Urinary bladder (tissue), 4 donors: ENCODE measurements around the gene KCNA2. TPM values are rescaled to one million over a fixed set of nuclear protein-coding genes. Genes with fewer than 3 reads are reported as not detected.

ENCODE experiments used
- DNase-seq: peaks from one replicate; pipeline ENCODE4 v3.0.0-alpha.2; 2015; ENCODE audit errors: extremely low spot score
- H3K27ac ChIP-seq: one replicate; pipeline ENCODE4 v1.5.1; 2013; ENCODE audit warnings: low read depth, mild to moderate bottlenecking, moderate library complexity
- H3K36me3 ChIP-seq: one replicate; pipeline ENCODE4 v1.6.1; 2013; ENCODE audit warnings: mild to moderate bottlenecking, moderate library complexity; ENCODE audit not compliant: insufficient read depth
- H3K4me1 ChIP-seq: one replicate; pipeline ENCODE4 v1.6.1; 2013; ENCODE audit warnings: mild to moderate bottlenecking, moderate library complexity; ENCODE audit not compliant: insufficient read depth
- H3K4me3 ChIP-seq: one replicate; pipeline ENCODE4 v1.5.1; 2013; ENCODE audit warnings: low read depth, low read length
- WGBS: extraction: QIAGEN DNeasy Blood & Tissue Kit; methylation state at CpG from one replicate; pipeline ENCODE4 v1.1.7; 2013; 5-methylcytosine and 5-hydroxymethylcytosine counted together
- polyA plus RNA-seq: library from polyadenylated mRNA; stranded (reverse); fragments of 200-250 nt; gene quantifications from one replicate; pipeline ENCODE4 v1.2.3, GENCODE V29; 2013
- total RNA-seq: library from RNA; depleted of rRNA; stranded (reverse); fragments of >200 nt; gene quantifications from one replicate; pipeline ENCODE4 v1.2.3, GENCODE V29; 2014
- donor health status: healthy with polysubstance abuse.
- donor health status: healthy.

KCNA2 gene
- total and polyA plus RNA-seq, 2 donors = 0.32 to 1.7 TPM

GRCh38 chr1:110635434-110635833 lies 29.3 kb upstream of the KCNA2 start:
- 90% methylated on average over 2 of the region's 2 CpGs for WGBS
- no peak overlapping the region for H3K27ac ChIP-seq
- no peaks in the 10 kb centered on the region for H3K36me3 ChIP-seq
- DNase-seq = no peak
- no peak overlapping the region for H3K4me3 ChIP-seq
- no peaks in the 10 kb centered on the region for H3K4me1 ChIP-seq

- Histone ChIP-seq H3K4me1 (no peaks in the 10 kb centered on the region), H3K36me3 (no peaks in the 10 kb centered on the region), H3K27ac (no peak overlapping the region), H3K4me3 (no peak overlapping the region)
- WGBS = 31% methylated on average over 7 of the region's 7 CpGs
- DNase-seq = no peak
Measured at GRCh38 chr1:110634455-110635311, 28.5 kb upstream of the KCNA2 start.

GRCh38 chr1:110634086-110634454 lies 27.9 kb upstream of the KCNA2 start:
- DNase-seq = no peak
- Histone ChIP-seq H3K4me3 (no peak overlapping the region), H3K36me3 (no peaks in the 10 kb centered on the region), H3K27ac (no peak overlapping the region), H3K4me1 (no peaks in the 10 kb centered on the region)
- WGBS = 83% methylated on average over 1 of the region's 1 CpG

- Histone ChIP-seq H3K4me1 (no peaks in the 10 kb centered on the region), H3K4me3 (no peak overlapping the region), H3K36me3 (no peaks in the 10 kb centered on the region), H3K27ac (no peak overlapping the region)
- 78% methylated on average over 2 of the region's 2 CpGs for WGBS
- no peak for DNase-seq
Measured at GRCh38 chr1:110633646-110634030, 27.5 kb upstream of the KCNA2 start.

GRCh38 chr1:110631836-110632620 lies 25.9 kb upstream of the KCNA2 start:
- Histone ChIP-seq H3K36me3 (no peaks in the 10 kb centered on the region), H3K4me3 (no peak overlapping the region), H3K27ac (no peak overlapping the region), H3K4me1 (no peaks in the 10 kb centered on the region)
- no peak for DNase-seq
- WGBS = 75% methylated on average over 6 of the region's 6 CpGs

GRCh38 chr1:110630839-110631663 lies 24.9 kb upstream of the KCNA2 start:
- DNase-seq = no peak
- Histone ChIP-seq H3K27ac (no peak overlapping the region), H3K4me1 (no peaks in the 10 kb centered on the region), H3K36me3 (no peaks in the 10 kb centered on the region), H3K4me3 (no peak overlapping the region)
- WGBS = 38% methylated on average over 13 of the region's 13 CpGs

GRCh38 chr1:110628323-110629105 lies 22.4 kb upstream of the KCNA2 start:
- Histone ChIP-seq H3K4me1 (no peaks in the 10 kb centered on the region), H3K27ac (no peak overlapping the region), H3K36me3 (no peaks in the 10 kb centered on the region), H3K4me3 (no peak overlapping the region)
- DNase-seq = no peak
- 72% methylated on average over 6 of the region's 6 CpGs for WGBS

GRCh38 chr1:110627764-110628163 lies 21.6 kb upstream of the KCNA2 start:
- no peak for DNase-seq
- Histone ChIP-seq H3K36me3 (no peaks in the 10 kb centered on the region), H3K4me3 (no peak overlapping the region), H3K27ac (no peak overlapping the region), H3K4me1 (no peaks in the 10 kb centered on the region)
- WGBS = 82% methylated on average over 2 of the region's 2 CpGs

GRCh38 chr1:110626889-110627288 lies 20.7 kb upstream of the KCNA2 start:
- Histone ChIP-seq H3K4me1 (no peaks in the 10 kb centered on the region), H3K4me3 (no peak overlapping the region), H3K36me3 (no peaks in the 10 kb centered on the region), H3K27ac (no peak overlapping the region)
- 61% methylated on average over 7 of the region's 7 CpGs for WGBS
- DNase-seq = no peak

- Histone ChIP-seq H3K27ac (no peak overlapping the region), H3K4me1 (no peaks in the 10 kb centered on the region), H3K36me3 (no peaks in the 10 kb centered on the region), H3K4me3 (no peak overlapping the region)
- 68% methylated on average over 7 of the region's 7 CpGs for WGBS
- DNase-seq = no peak
Measured at GRCh38 chr1:110620686-110621085, 14.5 kb upstream of the KCNA2 start.

- Histone ChIP-seq H3K4me1 (no peaks in the 10 kb centered on the region), H3K27ac (no peak overlapping the region), H3K36me3 (no peaks in the 10 kb centered on the region), H3K4me3 (no peak overlapping the region)
- 65% methylated on average over 8 of the region's 8 CpGs for WGBS
- no peak for DNase-seq
Measured at GRCh38 chr1:110620250-110620615, 14.1 kb upstream of the KCNA2 start.

- H3K27ac ChIP-seq = no peak overlapping the region
- no peaks in the 10 kb centered on the region for H3K4me1 ChIP-seq
- no peaks in the 10 kb centered on the region for H3K36me3 ChIP-seq
- whole genome bisulfite sequencing = 4% methylated on average over 27 of the region's 27 CpGs
- DNase-seq = no peak
- H3K4me3 ChIP-seq = no peak overlapping the region
Measured at GRCh38 chr1:110619412-110620249, 13.5 kb upstream of the KCNA2 start.
